Glomerular endothelial cell (primary cell): ENCODE measurements around the gene TMEM239. TPM values are rescaled to one million over a fixed set of nuclear protein-coding genes. Genes with fewer than 3 reads are reported as not detected.
"Not testable (repeated sequence)": the region's sequence is repeated elsewhere in the genome, so short reads cannot be mapped to it uniquely, and the experiment has no call there.

Experiments
- DNase-seq: peaks from one replicate; pipeline ENCODE4 v3.0.0-alpha.2; 2011; ENCODE audit warnings: low read depth, low spot score; ENCODE audit errors: extremely low read depth
- total RNA-seq: library from RNA; depleted of rRNA; stranded (reverse); fragments of >200 nt; gene quantifications from 2 replicates; pipeline ENCODE4 v1.2.3, GENCODE V29; 2015

TMEM239 gene
- total RNA-seq, 1 donor from 2014 or later = not detected

DNA sequence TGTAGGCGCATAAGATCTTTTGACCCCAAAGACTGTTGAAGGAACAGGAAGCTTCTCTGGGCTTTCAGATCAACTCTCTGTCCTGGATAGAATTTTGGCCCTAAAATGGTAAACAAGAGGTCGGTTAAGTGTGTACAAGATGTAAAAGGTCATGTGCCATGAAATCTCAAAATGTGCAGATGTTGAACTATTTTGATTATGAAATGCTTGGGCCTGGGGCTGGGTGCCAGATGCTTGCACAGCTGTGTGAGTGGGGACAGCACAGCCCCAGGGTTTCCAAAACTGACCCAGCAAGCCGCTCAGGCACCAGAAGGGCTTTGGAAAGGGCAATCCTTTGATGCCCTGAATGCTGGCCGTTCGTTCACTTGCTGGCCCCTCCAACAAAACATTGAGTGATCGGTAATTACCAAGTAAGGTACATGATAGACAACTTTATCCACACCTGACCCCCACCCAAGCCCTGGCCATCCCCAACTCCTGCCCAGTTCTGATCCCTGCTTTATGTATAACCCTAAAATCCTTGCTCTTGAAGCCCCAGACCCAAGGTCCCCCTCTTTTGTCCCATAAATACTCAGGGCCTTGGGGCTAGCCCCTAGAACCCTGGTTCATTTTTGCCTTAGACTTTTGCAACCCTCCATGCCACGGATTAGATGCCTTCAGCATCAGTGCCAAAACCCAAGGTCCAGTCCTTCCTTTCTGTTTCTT lies 1.9 kb downstream of the TMEM239 start:
- DNase-seq = no peak

DNA sequence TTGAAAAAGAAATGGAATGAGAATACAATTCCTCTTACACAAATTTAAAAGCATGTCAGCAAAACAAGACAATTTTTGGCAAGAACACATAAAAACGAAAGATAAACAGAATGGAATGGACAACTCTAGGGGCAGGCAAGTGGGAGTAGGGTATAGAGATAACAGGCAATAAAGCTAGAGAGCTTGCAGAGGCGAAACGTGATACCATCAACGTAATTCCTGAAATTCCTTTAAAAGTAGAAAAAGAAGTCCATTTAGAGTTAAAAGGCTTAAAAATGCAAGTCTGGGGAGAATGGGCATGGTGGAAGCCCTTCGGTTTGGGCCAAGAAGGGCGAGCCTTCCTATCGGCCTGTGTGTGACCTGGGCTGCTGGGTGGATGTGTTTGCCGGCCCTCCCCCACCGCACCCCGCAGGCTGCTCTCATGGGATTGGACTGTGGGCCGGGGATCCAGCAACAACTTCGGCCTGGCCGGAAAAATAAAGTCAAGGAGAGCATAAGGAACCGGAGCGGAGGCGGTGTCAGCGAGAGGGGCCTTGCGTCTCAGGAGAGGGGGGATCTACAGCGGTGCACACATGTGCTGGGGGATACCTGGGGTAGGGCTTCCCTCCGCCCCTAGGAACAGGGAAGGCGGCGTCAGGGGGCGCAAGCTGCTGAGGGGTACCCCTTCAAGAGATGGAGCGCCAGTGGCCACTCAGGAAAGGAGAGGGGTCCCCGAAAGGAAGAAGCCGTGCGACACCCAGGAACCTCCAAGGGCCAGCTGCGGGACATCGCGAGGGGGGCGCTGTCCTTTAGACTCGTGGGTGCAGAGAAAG lies 4.1 kb downstream of the TMEM239 start:
- no peak for DNase-seq

DNA sequence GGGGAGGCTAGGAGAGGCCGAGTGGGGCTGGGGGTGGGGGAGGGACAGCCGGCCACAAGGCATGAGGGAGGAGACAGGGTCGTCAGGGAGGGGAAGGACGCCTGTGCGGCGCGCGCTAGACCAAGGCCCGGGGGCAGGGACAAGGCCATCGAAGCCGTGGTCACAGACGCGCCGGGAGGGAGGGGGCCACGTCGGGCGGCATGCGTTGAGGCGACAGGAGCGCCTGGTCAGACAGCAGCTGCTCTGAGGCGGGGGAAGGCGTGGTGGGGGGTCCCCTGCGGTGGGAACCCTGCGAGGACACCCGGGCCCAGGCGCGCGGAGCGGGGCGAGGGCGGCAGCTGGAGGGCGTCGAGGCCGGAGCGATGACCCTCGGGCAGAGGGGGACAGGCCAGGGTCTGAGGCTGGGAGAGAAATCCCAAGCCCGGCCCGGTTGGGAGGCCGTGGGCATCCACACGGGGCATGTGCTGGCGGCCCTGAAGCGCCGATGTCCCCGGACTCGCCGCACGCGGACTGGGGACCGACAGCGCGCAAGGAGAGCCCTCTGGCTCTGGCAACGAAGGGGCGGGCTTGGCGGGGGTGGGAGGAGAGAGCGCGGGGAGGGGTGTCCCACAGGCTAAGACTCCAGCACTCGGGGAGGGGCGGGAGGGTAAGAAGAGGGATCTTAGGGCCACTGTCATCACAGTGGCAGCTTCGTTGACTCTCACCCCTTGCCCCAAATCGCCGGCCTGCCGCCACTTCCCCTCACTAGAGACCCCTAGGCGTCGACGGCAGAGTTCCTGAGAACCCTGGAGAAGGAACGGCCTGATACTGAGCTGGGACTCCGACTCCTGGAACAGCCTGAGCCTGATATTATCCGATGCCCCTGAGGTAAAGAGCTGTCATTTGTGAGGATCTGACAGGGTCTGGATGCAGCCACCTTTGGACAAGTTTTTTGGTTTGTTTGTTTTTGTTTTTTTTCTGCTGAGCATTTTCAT lies 5.0 kb downstream of the TMEM239 start:
- DNase-seq = no peak

DNA sequence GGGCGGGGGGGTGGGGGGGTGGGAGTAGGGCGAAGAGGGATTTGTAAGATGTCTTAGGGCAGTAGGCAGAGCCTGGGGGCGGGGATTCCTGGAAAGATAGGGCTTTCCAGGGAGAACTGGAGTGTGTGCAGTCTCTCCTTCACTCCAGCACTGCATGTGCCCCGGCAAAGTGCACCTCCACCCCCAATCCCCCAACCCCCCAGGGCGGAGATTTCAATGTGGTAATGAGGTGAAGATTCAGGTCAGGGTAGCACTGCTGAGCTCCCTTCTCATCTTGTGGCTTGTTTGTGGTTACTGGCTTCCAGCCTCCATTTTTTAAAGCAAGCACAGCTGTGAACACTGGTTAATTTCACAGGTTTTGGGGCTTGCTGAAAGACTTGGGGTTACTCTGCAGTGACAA lies 5.9 kb downstream of the TMEM239 start:
- no peak for DNase-seq

DNA sequence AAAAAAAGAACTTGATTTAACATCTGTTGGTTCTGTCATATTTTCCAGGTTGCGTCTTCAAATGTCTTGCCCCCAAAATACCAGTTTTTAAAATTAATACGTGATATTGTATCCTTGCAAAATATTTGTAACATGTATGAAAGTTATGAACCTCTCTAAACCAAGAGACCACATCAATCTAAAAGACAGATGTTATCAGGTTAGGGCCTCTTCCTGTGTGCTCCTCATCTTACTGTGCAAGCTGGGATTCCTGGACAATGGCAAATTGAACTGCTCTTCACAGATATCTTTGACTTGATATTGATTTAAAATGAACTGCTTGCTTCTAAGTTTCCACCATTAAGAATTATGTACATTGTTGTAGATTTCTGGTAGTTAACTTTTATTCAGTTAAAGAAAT lies 9.6 kb downstream of the TMEM239 start:
- no peak for DNase-seq

DNA sequence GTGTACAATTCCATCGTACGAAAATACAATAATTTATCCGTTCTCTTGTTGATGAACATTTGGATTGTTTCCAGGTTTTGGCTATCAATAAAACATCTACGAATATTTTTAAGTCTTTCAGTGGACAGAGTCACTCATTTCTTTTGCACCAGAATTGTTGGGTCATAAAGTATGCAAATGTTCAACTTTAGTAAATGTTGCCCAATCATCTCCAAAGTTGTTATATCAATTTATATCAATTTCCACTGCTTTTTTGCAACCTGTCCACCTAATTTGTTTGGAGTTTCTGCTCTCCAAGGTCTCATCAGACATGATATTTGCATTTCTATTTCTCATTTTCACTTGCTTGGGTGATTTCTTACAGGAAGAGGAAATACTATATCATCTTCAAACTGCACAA lies 10.5 kb downstream of the TMEM239 start:
- no peak for DNase-seq

DNA sequence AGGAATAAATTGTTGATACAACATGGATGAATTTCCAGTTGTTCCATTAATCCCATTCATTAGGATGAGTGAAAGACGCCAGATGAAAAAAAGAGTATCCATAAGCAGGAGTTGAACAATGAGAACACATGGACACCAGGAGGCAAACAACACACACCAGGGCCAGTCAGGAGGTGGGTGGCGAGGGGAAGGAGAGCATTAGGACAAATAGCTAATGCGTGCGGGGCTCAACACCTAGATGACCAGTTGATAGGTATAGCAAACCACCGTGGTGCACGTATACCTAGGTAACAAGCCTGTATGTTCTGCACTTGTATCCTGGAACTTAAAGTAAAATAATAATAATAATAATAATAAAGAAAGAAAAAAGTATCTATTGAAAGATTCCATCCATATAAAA lies 13.2 kb downstream of the TMEM239 start:
- no peak for DNase-seq

DNA sequence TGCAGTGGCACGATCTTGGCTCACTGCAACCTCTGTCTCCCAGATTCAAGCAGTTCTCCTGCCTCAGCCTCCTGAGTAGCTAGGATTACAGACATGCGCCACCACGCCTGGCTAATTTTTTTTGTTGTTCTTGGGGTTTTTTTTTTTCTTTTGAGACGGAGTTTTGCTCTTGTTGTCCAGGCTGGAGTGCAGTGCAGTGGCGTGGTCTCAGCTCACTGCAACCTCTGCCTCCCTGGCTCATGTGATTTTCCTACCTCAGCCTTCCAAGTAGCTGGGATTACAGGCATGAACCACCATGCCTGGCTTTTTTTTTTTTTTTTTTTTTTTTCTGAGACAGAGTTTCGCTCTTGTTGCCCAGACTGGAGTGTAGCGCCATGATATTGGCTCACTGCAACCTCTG lies 15.0 kb downstream of the TMEM239 start:
- not testable (repeated sequence) for DNase-seq

DNA sequence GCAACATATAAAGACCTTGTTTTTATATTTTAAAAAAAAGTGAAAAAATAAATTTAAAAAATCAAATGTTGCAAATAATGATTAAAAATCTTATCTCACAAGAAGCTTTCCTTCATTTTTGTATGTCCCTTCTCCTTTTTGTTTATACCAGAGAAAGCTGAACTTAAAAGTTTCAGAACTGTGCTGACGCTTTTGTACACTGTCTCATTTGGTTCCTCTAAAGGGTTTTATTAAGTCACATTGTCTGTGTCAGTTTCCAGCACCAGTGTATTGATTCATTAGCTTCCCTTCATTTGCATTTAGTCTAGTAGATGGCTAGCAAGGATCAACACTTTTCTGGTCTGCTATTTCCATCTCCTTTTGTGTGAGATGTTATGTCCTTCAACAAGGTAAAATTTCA lies 17.6 kb downstream of the TMEM239 start:
- DNase-seq = no peak

DNA sequence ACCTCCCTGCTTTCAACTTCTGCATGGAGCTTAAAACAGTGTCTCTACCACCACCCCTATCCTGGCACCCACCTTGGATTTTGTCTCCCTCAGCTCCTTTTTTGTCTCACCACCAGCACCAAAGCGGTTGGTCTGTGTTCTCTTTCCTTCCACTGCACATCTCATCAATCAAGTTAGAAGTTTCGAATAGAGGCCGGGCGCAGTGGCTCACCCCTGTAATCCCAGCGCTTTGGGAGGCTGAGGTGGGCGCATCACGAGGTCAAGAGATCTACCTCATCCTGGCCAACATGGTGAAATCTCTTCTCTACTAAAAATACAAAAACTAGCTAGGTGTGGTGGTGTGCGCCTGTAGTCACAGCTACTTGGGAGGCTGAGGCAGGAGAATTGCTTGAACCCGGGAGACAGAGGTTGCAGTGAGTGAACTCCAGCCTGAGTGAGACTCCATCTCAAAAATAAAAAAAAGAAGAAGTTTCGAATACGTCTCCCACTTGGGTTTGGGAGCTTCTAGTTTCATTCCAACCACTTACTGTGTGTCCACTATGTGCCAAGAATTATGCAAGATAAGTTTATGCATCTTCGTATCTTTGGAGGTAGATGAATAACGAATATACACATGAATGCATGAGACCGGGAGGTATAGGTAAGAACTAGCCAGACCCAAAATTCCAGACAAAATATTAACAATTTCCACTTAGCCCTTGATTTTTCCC lies 18.4 kb downstream of the TMEM239 start:
- no peak for DNase-seq

DNA sequence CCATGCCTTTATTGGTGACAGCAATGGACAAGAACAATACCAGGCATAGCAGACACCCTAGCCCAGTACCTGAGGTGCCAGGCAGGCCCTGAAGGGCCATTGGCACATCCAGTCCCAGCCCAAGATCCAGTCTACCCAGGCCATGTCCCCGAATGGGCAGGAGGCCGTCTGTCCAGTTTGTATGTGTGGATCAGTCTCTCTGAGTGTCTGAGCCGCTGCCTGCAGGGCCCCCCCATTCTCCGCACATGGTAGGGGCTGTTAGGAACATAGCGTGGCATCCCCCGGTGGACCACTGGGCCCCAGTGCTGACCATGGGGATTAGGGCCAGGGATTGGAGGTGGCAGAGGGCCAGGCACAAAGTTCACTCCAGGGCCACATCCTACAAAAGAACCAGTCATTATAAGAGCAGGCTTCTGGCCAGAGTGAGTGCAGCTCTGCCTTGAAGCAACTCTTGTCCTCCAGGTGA lies 19.2 kb downstream of the TMEM239 start:
- DNase-seq = no peak

DNA sequence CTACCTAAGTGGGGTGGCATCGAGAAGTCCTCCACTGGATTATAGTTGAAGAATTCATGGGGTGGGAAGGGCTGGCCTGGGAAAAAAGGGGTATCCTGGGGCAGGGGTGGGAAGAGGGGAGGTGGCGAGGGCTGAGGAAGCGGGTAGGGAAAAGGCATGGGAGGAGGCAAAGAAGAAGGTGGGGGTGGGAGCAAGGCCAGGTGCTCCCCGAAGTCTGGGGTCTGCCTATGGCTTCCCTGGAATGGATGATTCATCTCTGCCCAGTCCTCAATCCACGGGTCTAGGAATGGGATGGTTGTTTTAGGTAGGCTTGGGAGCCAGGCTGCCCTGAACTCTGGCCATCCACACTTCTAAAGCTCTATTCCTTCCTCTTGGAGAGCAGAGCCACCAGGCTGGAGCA lies 19.9 kb downstream of the TMEM239 start:
- DNase-seq = no peak

DNA sequence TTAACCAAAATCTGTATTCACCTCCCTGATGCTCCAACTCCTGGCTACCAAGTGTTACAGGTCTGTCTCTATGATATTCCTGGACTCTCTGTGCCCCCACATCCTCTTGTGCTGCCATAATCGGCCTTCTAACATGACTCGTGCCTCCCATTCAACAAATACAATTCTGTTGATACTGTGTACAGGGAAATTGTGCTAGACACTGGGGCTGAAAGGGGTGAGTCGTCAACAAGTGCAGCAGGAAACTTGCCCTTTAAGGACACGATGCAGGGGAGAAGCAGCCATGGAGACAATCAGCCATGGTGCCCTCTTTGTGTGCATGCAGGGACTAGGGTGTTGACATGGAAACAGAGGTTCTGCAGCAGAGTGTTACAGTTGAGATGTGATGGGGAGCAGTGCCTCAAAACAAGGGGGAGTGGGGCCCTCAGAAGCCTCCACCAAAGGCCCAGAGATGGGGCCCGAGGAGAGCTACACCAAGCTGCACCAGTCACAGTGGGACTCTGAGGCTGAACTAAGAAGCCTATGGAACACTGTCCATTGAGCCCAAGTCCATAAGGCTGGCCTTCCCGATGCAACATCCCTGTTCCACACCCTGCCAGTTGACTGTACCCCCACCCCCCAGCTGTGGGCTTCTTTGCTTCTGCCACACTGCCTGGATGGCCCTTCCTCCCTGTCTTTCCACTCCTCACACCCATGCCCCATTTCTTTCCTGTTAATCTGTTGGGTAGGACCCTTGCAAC lies 21.2 kb downstream of the TMEM239 start:
- no peak for DNase-seq

DNA sequence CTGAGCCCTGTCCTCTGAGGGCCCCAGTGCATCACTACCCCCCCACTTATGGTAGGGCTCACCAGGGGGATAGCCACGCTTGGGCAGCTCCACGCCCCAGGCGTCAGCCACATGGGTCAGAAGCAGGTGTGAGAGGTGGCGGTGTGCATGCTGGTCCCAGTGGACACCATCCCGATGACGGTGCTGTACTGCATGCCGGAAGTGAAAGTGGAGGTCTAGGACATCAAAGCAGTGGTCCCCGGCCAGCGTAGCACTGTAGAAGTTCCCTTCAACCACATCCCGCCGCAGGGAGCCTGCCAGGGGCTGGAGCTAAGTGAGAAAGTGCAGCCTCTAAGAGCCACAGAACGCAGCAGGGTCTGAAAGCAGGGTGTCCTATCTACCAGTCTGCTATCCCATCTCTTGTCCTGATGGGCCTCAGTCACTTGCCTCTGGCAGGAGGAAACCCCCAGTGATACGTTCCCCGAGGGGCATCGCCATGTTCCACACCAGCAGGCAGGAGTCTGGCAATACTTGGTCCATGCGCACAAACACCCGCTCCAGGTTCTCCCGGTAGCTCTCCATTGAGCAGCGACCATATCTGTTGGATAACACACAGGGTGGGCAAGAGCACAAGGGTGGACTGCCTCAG lies 22.1 kb downstream of the TMEM239 start:
- no peak for DNase-seq

DNA sequence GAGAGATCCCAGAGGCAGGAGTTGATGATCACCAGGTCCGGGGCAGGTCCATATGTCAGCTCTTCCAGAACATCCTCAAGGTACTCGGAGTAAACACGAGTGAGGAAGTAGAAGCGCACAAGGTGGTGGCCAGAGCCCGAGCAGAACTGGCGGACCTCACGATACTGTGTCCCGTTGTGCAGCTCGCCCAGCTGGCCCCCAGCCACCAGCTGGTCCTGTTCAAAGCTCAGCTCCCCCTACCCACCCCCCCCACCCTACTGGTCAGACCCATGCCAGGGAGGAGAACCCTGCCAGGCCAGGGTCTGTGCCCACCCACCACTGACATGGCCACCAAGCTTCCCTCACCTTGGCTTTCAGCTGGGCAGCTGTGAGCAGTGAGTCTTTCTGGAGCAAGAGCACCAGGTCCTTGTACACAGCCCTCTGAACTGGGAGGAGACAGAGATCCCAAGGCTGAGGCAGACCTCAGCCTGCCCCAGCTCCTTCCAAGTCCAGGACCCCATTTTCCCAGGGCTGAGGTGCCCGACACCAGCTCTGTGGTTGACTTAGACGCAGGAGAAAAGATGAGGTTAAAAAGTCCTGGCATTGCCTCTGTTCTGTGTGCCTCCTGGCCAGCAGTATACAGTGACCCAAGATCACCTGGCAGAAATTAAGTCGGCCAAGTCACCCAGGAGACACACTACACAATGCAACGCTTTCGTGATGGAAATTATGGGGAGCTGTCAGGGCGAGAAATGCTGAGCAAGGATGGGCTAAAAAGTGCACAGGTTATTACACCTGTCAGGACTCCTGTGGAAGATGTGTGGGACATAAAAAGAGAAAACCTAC lies 22.9 kb downstream of the TMEM239 start:
- no peak for DNase-seq

DNA sequence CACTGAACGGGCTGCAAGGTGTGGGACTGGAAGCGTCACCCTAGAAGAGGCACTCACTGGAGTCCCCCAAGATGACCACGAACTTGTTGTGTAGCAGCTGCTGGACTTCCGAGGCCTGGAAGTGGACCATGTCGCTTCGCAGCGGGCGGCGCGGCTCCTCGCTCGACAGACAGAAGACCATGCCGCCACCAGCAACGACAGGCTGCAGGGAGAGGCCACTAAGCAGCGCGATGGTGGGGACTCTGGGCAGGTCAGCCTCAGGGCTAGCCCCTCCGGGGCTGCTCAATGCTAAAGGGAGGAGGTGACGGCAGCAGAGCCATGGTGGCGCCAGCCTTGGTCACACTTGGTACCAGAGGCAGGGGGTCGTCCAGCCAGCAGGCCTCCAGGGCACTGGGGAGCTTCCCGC lies 23.6 kb downstream of the TMEM239 start:
- no peak for DNase-seq

DNA sequence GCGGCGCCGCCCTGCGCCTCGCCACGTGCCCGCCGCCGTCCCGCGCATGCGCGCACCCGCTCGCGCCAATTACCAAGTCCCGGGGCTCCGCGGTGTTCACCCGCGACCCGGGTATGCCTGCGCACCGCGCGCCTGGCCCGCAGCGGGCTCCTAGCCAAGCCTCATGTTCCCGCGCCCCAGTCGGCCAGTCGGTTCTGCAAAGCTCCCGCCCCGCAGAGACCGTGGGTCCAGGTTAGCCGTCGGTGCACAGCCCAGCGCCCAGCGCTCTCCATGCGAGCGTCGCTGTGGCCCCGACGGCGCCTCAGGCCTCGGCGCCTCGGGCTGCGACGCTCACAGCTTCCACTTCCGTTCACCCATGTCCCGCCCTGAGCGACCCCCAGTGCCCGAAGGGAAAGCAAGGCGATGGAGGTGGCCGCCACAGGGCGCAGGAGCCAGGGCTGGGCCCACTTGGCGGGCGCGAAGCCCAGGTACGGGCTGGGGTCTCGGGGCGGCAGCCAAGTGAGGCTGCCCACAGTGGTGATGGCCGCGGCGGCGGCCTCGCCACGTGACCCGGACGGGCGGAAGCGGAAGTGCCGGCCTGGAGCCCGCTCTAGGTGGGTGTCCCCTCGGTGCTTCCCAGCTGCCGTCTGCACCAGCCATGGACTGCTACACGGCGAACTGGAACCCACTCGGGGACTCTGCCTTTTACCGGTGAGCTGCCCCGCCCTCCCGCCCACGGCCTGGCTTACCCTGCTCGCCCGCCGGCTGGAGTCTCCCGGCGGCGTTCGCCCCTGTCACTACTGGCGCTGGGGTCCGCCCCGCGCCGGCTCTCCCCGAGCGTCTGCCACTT lies 24.2 kb downstream of the TMEM239 start, which contains the start of the genes PCED1A and VPS16:
Gene PCED1A (minus strand): TSS at position 518 of the 829 bp plus-strand sequence. CDS start 743 bp downstream, outside the sequence.
Gene VPS16 (plus strand): TSS at position 608 of the 829 bp plus-strand sequence. CDS start 30 bp downstream, at position 638.
- DNase-seq = no peak
